HCT116 (cell line): ENCODE measurements around the gene CDK5RAP2. TPM values are rescaled to one million over a fixed set of nuclear protein-coding genes. Genes with fewer than 3 reads are reported as not detected.

ENCODE experiments used
- ATAC-seq: fragments of 200-7000 bp; cut with Tn5 transposase; 2 replicates; pipeline ENCODE4 v1.9.1; 2020; ENCODE audit warnings: mild to moderate bottlenecking, moderate library complexity
- BruUV-seq: library from RNA; stranded (reverse); fragments of 400-500 nt; replicated peaks from 2 replicates; lab custom pipeline; 2021; lab: Mats Ljungman, UMichigan
- CTCF ChIA-PET: fragments of 300-600 bp; sonication (Branson Sonifier 250); formaldehyde crosslinking; loops from one replicate; lab custom pipeline; 2021; ENCODE audit warnings: antibody characterized with exemption; lab: Charles Lee
- POLR2A ChIA-PET: fragments of 300-600, 350-600 bp; sonication (Branson Sonifier 250); formaldehyde crosslinking; loops from one replicate; lab custom pipeline; 2021; ENCODE audit warnings: antibody characterized with exemption; lab: Charles Lee
- RAD21 ChIA-PET, 2 experiments: fragments of 300-600 bp; sonication (Branson Sonifier 250); formaldehyde crosslinking; loops; one replicate each; lab custom pipeline; 2023; ENCODE audit warnings: low total read pairs in 2 of 2; ENCODE audit not compliant: uncharacterized antibody in 2 of 2, unreplicated experiment in 2 of 2, low non-redundant PET in 1 of 2; lab: Charles Lee
- DNase-seq: peaks from one replicate; pipeline ENCODE4 v3.0.0-alpha.2; 2010; ENCODE audit warnings: low read depth, low spot score
- H2AFZ ChIP-seq: fragments of 200-600 bp; shearing (Covaris generic), sonication (generic); 2 replicates; pipeline ENCODE4 v1.6.1; 2017; ENCODE audit warnings: low read depth, mixed run types, mixed read lengths, antibody characterized with exemption, low read length; ENCODE audit not compliant: poor library complexity, severe bottlenecking
- H3K27ac ChIP-seq: 2 replicates; pipeline ENCODE4 v1.5.1; 2012; ENCODE audit warnings: low read depth, low read length
- H3K27me3 ChIP-seq: fragments of 200-600 bp; sonication (generic); 2 replicates; pipeline ENCODE4 v1.6.1; 2016; ENCODE audit warnings: mixed run types, low read length, mixed read lengths; ENCODE audit not compliant: insufficient read depth
- H3K36me3 ChIP-seq, 2 experiments: fragments of 200-500 bp in 1 of 2; fragments of 200-600 bp in 1 of 2; sonication (Bioruptor generic) in 1 of 2; sonication (generic) in 1 of 2; 2 replicates each; pipeline versions ENCODE4 v1.5.1 to v1.6.1; 2014 to 2016; ENCODE audit warnings: low read length in 2 of 2, inconsistent platforms in 1 of 2, mixed read lengths in 1 of 2, mixed run types in 1 of 2; ENCODE audit not compliant: insufficient read depth in 2 of 2, control insufficient read depth in 1 of 2
- H3K4me1 ChIP-seq, 2 experiments: fragments of 200-600 bp in 1 of 2; sonication (generic) in 1 of 2; 2 replicates each; pipeline versions ENCODE4 v1.5.1 to v1.6.1; 2012 to 2017; ENCODE audit warnings: low read length in 2 of 2, inconsistent platforms in 1 of 2, mild to moderate bottlenecking in 1 of 2, mixed read lengths in 1 of 2, mixed run types in 1 of 2, moderate library complexity in 1 of 2; ENCODE audit not compliant: insufficient read depth in 2 of 2, control insufficient read depth in 1 of 2
- H3K4me2 ChIP-seq: fragments of 200-600 bp; sonication (generic); 2 replicates; pipeline ENCODE4 v1.6.1; 2017; ENCODE audit warnings: mixed run types, low read length, mixed read lengths
- H3K4me3 ChIP-seq, 2 experiments: fragments of 200-600 bp in 1 of 2; sonication (generic) in 1 of 2; replicated peaks in 1 of 2; 2 replicates each; pipeline ENCODE4 v1.5.1; 2011 to 2016; ENCODE audit warnings: low read length in 2 of 2, control low read depth in 1 of 2, low read depth in 1 of 2, mild to moderate bottlenecking in 1 of 2, mixed read lengths in 1 of 2, mixed run types in 1 of 2
- H3K79me2 ChIP-seq: fragments of 200-600 bp; sonication (generic); 2 replicates; pipeline ENCODE4 v1.6.1; 2017; ENCODE audit warnings: mild to moderate bottlenecking, mixed run types, low read length, moderate library complexity, mixed read lengths; ENCODE audit not compliant: insufficient read depth
- H3K9ac ChIP-seq: fragments of 200-600 bp; sonication (generic); 2 replicates; pipeline ENCODE4 v1.6.1; 2016; ENCODE audit warnings: low read length, mixed read lengths
- H3K9me2 ChIP-seq: fragments of 200-600 bp; sonication (generic), shearing (Covaris generic); 2 replicates; pipeline ENCODE4 v1.6.1; 2017; ENCODE audit warnings: mixed run types, mild to moderate bottlenecking, moderate library complexity; ENCODE audit not compliant: insufficient read depth
- H3K9me3 ChIP-seq, 2 experiments: fragments of 200-500 bp in 1 of 2; fragments of 200-600 bp in 1 of 2; sonication (Bioruptor generic) in 1 of 2; sonication (generic) in 1 of 2; 2 replicates each; pipeline ENCODE4 v1.6.1; 2014 to 2017; ENCODE audit warnings: low read length in 2 of 2, mixed read lengths in 2 of 2, inconsistent platforms in 1 of 2, low read depth in 1 of 2, mild to moderate bottlenecking in 1 of 2, mixed run types in 1 of 2, moderate library complexity in 1 of 2; ENCODE audit not compliant: control insufficient read depth in 1 of 2, insufficient read depth in 1 of 2
- H4K20me1 ChIP-seq: fragments of 200-600 bp; sonication (generic), shearing (Covaris generic); 2 replicates; pipeline ENCODE4 v1.6.1; 2017; ENCODE audit warnings: mixed run types, mild to moderate bottlenecking, moderate library complexity; ENCODE audit not compliant: insufficient read depth
- CBX3 ChIP-seq: IDR thresholded peaks from 2 replicates; pipeline ENCODE4 v1.6.1; 2012; ENCODE audit warnings: low read depth
- EGR1 ChIP-seq: IDR thresholded peaks from 2 replicates; pipeline ENCODE4 v1.6.1; 2012; ENCODE audit warnings: low read depth
- ELF1 ChIP-seq: IDR thresholded peaks from 2 replicates; pipeline ENCODE4 v1.6.1; 2012; ENCODE audit warnings: low read depth, borderline replicate concordance
- FOSL1 ChIP-seq: IDR thresholded peaks from 2 replicates; pipeline ENCODE4 v1.6.1; 2012; ENCODE audit warnings: low read depth
- POLR2A ChIP-seq: IDR thresholded peaks from 2 replicates; pipeline ENCODE4 v1.7.0; 2011; ENCODE audit warnings: borderline replicate concordance; ENCODE audit not compliant: insufficient read depth, insufficient read length; ENCODE audit errors: extremely low read depth
- RAD21 ChIP-seq: IDR thresholded peaks from 2 replicates; pipeline ENCODE4 v1.6.1; 2012; ENCODE audit warnings: low read depth, mild to moderate bottlenecking
- TCF7L2 ChIP-seq: IDR thresholded peaks from 2 replicates; pipeline ENCODE4 v1.7.0; 2011; ENCODE audit warnings: borderline replicate concordance, inconsistent platforms; ENCODE audit not compliant: insufficient read depth, insufficient read length; ENCODE audit errors: extremely low read depth
- ZNF274 ChIP-seq: fragments of 200-500 bp; sonication (Bioruptor generic); IDR thresholded peaks from 2 replicates; pipeline ENCODE4 v1.6.1; 2014; ENCODE audit warnings: mild to moderate bottlenecking, low read depth, low read length, inconsistent platforms
- intact Hi-C: fragments of 100-400 bp; cut with micrococcal nuclease; formaldehyde crosslinking; loops from 2 replicates; pipeline ENCODE4 v1.10.0; 2022
- total RNA-seq: library from RNA; stranded (reverse); gene quantifications from one replicate; pipeline ENCODE4 v1.2.1, GENCODE V29; 2021; ENCODE audit not compliant: unreplicated experiment
- TF ChIP-seq, protein P1 (sequence below): IDR thresholded peaks from 2 replicates; pipeline ENCODE4 v1.6.1; 2012
- TF ChIP-seq, protein P2 (sequence below): IDR thresholded peaks from 2 replicates; pipeline ENCODE4 v1.6.1; 2011; ENCODE audit warnings: mild to moderate bottlenecking, low read length, moderate library complexity; ENCODE audit not compliant: insufficient replicate concordance; ENCODE audit errors: extremely low read depth
- TF ChIP-seq, protein P3 (sequence below): IDR thresholded peaks from 2 replicates; pipeline ENCODE4 v1.6.1; 2012; ENCODE audit warnings: low read depth

Gene CDK5RAP2
- total RNA-seq, 1 experiment from 2014 or later: 56.2 TPM

DNA sequence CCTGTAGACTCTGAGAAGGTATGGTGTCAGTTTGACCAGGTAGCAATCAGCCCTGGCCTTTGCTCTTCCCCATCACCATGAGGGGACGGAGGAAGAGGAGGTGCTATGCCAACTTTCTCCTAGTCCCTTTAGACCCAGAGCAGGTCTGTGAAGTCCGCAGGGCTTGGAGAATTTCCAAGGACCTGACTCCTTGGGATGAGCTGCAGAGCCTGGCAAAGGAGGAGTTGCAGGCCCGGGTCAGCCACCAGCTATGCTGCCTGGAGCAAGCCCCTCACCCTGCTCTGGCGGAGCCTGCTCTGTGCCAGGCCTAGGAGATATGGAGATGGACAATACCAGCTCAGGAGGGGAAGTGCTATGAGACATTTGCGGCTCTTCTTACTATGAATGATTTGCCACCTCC, 188.3 kb downstream of the CDK5RAP2 start (continued):
- TF ChIP-seq, protein P1, sequence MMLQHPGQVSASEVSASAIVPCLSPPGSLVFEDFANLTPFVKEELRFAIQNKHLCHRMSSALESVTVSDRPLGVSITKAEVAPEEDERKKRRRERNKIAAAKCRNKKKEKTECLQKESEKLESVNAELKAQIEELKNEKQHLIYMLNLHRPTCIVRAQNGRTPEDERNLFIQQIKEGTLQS: no peak
- no peak for TF ChIP-seq TCF7L2
- TF ChIP-seq ELF1: no peak

- POLR2A ChIA-PET: no interaction called here
- no peaks in the 10 kb centered on the region for H3K9me2 ChIP-seq
- no peaks in the 10 kb centered on the region for H3K4me1 ChIP-seq
- H3K36me3 ChIP-seq: peaks cover 10 to 14% of the 10 kb centered on the region in 2 experiments; a peak in 3 of 4 replicates
- RAD21 ChIA-PET: no interaction called here
- no TSS peak for BruUV-seq
- ATAC-seq (no peak), DNase-seq (no peak)
- H3K79me2 ChIP-seq: no peaks in the 10 kb centered on the region
- no peak overlapping the region for H3K27ac ChIP-seq
- no peak overlapping the region for H2AFZ ChIP-seq
- CTCF ChIA-PET: no interaction called here
- H4K20me1 ChIP-seq: no peaks in the 10 kb centered on the region
- H3K9me3 ChIP-seq: no peaks in the 10 kb centered on the region
- H3K4me2 ChIP-seq: no peak overlapping the region
- no peak overlapping the region for H3K4me3 ChIP-seq
- TF ChIP-seq CBX3 (no peak), EGR1 (no peak), ZNF274 (no peak), POLR2A (no peak), FOSL1 (no peak), RAD21 (no peak)
- TF ChIP-seq, protein P2, sequence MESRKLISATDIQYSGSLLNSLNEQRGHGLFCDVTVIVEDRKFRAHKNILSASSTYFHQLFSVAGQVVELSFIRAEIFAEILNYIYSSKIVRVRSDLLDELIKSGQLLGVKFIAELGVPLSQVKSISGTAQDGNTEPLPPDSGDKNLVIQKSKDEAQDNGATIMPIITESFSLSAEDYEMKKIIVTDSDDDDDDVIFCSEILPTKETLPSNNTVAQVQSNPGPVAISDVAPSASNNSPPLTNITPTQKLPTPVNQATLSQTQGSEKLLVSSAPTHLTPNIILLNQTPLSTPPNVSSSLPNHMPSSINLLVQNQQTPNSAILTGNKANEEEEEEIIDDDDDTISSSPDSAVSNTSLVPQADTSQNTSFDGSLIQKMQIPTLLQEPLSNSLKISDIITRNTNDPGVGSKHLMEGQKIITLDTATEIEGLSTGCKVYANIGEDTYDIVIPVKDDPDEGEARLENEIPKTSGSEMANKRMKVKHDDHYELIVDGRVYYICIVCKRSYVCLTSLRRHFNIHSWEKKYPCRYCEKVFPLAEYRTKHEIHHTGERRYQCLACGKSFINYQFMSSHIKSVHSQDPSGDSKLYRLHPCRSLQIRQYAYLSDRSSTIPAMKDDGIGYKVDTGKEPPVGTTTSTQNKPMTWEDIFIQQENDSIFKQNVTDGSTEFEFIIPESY: no peak
- TF ChIP-seq, protein P1: no peak
- TF ChIP-seq, protein P3, sequence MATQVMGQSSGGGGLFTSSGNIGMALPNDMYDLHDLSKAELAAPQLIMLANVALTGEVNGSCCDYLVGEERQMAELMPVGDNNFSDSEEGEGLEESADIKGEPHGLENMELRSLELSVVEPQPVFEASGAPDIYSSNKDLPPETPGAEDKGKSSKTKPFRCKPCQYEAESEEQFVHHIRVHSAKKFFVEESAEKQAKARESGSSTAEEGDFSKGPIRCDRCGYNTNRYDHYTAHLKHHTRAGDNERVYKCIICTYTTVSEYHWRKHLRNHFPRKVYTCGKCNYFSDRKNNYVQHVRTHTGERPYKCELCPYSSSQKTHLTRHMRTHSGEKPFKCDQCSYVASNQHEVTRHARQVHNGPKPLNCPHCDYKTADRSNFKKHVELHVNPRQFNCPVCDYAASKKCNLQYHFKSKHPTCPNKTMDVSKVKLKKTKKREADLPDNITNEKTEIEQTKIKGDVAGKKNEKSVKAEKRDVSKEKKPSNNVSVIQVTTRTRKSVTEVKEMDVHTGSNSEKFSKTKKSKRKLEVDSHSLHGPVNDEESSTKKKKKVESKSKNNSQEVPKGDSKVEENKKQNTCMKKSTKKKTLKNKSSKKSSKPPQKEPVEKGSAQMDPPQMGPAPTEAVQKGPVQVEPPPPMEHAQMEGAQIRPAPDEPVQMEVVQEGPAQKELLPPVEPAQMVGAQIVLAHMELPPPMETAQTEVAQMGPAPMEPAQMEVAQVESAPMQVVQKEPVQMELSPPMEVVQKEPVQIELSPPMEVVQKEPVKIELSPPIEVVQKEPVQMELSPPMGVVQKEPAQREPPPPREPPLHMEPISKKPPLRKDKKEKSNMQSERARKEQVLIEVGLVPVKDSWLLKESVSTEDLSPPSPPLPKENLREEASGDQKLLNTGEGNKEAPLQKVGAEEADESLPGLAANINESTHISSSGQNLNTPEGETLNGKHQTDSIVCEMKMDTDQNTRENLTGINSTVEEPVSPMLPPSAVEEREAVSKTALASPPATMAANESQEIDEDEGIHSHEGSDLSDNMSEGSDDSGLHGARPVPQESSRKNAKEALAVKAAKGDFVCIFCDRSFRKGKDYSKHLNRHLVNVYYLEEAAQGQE: no peak
- intact Hi-C loops: no loop called here
- H3K27me3 ChIP-seq: no peaks in the 10 kb centered on the region
- no peak overlapping the region for H3K9ac ChIP-seq
These were observed 189.3 kb downstream of the CDK5RAP2 start for GRCh38 chr9:120390637-120391190.
